ENCODE data around the gene UCKL1.
"Not testable (repeated sequence)": the region's sequence is repeated elsewhere in the genome, so short reads cannot be mapped to it uniquely, and the experiment has no call there.

Gene UCKL1

DNA sequence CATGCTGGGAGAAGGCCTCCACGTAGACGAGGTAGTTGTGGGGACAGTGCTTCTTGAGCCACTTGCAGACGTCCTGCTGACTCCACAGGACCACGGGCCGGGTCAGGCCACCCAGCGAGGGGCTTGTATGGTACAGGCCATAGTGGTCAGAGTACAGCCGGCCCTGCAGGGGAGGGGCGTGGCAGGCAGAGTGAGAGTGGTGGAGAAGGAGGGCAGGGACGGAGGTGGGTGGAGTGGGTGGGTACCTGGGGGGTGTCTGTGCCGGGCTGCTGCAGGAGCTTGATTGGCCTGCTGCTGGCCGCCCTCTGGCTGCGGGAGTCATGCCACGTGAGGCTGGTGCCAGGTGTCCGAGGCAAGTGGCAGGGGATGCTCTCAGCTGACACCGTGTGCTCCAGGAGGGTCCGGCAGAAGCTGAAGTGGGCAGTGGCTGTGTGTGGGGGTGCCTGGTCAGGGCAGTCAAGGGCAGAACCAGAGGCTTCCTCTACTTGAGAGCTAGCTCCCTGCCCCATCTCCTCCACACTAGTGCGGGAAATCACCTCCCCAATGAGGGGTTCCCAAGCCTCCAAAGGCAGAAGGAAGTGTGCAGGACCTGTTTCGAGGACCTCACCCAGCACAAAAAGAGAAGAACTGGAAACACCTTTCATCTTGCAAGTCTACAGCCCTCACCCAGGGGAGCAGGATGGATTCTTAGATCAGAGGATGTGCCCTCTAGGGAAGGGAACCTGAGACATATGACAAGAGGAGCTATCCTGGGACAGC, 20.9 kb upstream of the UCKL1 start:
- no peak for DNase-seq (ENCODE audit: low read depth)
- no peak overlapping the region; the same call in 1 of the 2 replicates for H3K4me3 ChIP-seq (ENCODE audit: low read depth, low read length)
- TF ChIP-seq, protein P1, sequence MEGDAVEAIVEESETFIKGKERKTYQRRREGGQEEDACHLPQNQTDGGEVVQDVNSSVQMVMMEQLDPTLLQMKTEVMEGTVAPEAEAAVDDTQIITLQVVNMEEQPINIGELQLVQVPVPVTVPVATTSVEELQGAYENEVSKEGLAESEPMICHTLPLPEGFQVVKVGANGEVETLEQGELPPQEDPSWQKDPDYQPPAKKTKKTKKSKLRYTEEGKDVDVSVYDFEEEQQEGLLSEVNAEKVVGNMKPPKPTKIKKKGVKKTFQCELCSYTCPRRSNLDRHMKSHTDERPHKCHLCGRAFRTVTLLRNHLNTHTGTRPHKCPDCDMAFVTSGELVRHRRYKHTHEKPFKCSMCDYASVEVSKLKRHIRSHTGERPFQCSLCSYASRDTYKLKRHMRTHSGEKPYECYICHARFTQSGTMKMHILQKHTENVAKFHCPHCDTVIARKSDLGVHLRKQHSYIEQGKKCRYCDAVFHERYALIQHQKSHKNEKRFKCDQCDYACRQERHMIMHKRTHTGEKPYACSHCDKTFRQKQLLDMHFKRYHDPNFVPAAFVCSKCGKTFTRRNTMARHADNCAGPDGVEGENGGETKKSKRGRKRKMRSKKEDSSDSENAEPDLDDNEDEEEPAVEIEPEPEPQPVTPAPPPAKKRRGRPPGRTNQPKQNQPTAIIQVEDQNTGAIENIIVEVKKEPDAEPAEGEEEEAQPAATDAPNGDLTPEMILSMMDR (IDR thresholded peaks at IDR 0.05; ENCODE audit: low read depth, low read length, missing control alignments): no peak

- not testable (repeated sequence) for DNase-seq (ENCODE audit: low read depth); H3K4me3 ChIP-seq (ENCODE audit: low read depth, low read length)
Measured at GRCh38 chr20:63976511-63976910, 20.3 kb upstream of the UCKL1 start.

- H3K4me3 ChIP-seq (ENCODE audit: low read depth, low read length): no peak overlapping the region
- no peak for DNase-seq (ENCODE audit: low read depth)
- TF ChIP-seq, protein P1 (IDR thresholded peaks at IDR 0.05; ENCODE audit: low read depth, low read length, missing control alignments): no peak
Measured at GRCh38 chr20:63974402-63975200, 18.4 kb upstream of the UCKL1 start.

DNA sequence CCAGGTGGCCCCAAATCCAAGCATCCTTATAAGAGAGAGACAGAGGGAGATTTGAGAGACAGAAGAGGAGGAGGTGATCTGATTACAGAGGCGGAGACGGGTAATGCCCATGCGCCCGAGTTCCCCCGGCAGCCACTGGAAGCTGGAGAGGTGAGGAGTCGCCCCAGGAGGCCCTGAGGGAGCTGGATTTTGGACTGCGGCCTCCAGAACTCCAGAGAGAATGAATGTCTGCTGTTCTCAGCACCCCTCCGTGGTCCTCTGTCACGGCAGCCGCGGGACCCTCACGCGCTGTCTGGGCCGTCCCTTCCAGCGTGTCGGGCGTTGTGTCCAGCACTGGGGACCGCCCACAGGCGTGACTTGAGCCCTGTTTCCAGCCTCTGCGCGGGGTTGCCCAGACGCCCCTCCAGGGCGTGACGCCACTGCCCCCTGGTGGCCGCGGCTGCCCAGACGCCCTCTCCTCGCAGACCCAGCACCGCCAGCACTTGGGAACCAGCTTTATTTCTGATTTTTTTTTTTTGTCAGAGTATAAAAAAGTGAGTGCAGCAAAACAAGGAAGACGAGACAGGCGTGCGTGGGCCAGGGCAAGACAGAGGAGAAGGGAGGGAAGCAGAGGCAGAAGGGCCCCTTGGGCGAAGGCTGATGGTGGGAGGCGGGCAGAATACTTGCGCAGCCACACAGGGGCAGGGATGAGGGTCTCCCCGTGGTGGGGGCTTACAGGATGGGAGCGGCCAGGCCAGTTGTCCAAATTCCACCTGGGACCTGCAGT, 17.6 kb upstream of the UCKL1 start:
- DNase-seq (ENCODE audit: low read depth): no peak
- TF ChIP-seq, protein P1 (IDR thresholded peaks at IDR 0.05; ENCODE audit: low read depth, low read length, missing control alignments): peak; percentile 95
- H3K4me3 ChIP-seq (ENCODE audit: low read depth, low read length): no peak overlapping the region

DNA sequence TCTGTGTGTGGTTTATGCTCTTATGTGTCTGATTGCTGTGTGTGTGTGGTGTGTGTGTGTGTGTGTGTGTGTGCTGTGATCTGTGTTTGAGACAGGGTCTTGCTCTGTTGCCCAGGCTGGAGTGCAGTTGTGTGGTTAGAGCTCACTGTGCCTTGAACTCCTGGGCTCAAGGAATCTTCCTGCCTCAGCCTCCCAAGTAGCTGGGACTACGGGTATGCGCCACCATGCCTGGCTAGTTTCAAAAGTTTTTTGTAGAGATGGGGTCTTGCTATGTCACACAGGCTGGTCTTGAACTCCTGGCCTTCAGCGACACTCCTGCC, 16.9 kb upstream of the UCKL1 start:
- no peak overlapping the region for H3K4me3 ChIP-seq (ENCODE audit: low read depth, low read length)
- TF ChIP-seq, protein P1 (IDR thresholded peaks at IDR 0.05; ENCODE audit: low read depth, low read length, missing control alignments): no peak
- DNase-seq (ENCODE audit: low read depth): no peak

DNA sequence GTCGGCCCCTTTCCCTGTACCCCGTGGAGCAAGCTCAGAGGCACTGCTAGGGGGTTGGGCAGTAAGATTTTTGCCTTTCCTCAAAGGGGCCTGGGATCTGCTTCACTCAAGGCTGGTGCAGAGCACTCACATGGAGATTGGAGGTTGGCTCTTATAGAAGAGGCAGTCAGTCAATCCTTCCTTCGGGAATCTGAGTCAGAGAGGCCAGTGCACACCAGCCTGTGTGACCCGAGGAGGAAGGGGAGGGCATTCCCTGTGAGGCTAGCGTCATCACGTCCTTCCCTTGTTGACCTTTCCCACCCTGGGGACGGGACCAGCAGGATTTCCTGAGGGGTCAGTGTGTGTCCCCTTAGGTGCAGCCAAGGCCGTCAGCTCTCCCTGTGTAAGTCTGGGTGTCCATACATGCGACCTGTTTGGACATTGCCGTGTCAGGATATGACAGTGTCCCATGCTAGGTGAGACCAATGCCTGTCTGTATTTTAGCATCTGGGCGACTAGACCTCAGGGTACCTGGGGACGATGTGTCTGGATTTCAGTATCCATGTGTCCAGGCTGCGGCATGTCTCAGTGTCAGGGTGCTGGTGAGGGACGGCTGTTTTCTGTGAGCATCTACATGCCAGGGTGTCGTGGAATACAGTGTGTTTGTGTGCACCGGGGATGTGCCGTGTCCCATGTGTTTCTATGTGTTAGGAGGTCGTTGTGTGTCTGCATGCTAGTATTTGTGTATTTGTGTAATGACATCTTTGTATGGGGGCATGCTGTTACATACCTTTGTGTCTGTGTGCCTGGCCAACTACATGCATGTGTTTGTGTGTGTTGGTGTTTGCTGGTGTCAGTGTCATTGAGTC, 16.3 kb upstream of the UCKL1 start:
- TF ChIP-seq, protein P1 (IDR thresholded peaks at IDR 0.05; ENCODE audit: low read depth, low read length, missing control alignments): no peak
- DNase-seq (ENCODE audit: low read depth): no peak
- H3K4me3 ChIP-seq (ENCODE audit: low read depth, low read length): no peak overlapping the region

GRCh38 chr20:63971960-63972311, 15.7 kb upstream of the UCKL1 start:
- H3K4me3 ChIP-seq (ENCODE audit: low read depth, low read length); DNase-seq (ENCODE audit: low read depth): not testable (repeated sequence)
